Stimulated activated CD4-positive, alpha-beta T cell treated with anti-CD3 and anti-CD28 coated beads, Interleukin-4, amount 100 ng/mL, for 4 hours (primary cell): ENCODE data around the gene PIGN.
A peak's percentile ranks its signal among the peaks of the same experiment; 100 is the strongest.

Experiments
- DNase-seq, 2 experiments: peaks; one replicate each; pipeline ENCODE4 v3.0.0-alpha.2; 2020

PIGN gene

GRCh38 chr18:62186774-62187542, at the start of gene PIGN, which contains the start of gene RELCH:
TSS of gene PIGN (minus strand) at chr18:62187056. CDS start at chr18:62161353, 25,703 bp downstream.
TSS of gene RELCH (plus strand) at chr18:62187255. CDS start at chr18:62187506, 251 bp downstream.
- peak; percentile 84 to 96 for DNase-seq

- DNase-seq: no peak
Measured at GRCh38 chr18:62236252-62236651, 49.4 kb upstream of the PIGN start.

- DNase-seq: no peak
Measured at GRCh38 chr18:62226047-62226446, 39.2 kb upstream of the PIGN start.

DNA sequence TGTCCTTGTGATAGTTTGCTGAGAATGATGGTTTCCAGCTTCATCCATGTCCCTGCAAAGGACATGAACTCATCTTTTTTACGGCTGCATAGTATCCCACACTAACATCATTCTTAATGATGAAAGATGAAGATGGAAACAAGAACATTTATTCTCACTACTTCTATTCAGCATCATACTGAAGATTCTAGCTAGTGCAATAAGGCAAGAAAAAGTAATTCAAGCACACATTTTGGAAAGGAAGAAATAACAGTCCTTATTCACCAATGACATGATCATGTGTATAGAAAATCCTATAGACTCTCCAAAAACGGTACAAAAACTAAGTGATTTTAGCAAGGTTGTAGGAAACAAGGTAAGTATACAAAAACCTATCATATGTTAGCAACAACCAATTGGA, 37.4 kb upstream of the PIGN start:
- no peak for DNase-seq

DNA sequence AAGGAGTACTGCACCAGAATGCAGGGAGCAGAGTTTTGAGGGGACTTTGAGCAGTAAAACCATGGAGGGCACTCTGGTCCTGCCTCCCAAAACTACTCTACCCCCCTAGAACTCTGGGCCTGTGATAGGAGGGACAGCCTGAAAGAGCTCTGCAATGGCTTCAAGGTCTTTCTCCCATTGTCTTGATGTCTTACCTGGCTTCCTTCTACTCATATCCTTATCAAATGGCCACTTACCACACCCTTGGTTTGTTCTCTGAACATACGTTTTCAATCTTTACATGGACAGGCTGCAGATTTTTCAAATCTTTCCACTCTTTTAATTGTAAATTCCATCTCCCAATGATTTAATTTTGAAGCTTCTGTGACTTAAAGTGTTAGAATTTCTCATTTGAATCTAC, 27.9 kb upstream of the PIGN start:
- DNase-seq: no peak

- no peak for DNase-seq
Measured at GRCh38 chr18:62211325-62211828, 24.5 kb upstream of the PIGN start.

GRCh38 chr18:62210138-62210537, 23.3 kb upstream of the PIGN start:
- DNase-seq: no peak

DNA sequence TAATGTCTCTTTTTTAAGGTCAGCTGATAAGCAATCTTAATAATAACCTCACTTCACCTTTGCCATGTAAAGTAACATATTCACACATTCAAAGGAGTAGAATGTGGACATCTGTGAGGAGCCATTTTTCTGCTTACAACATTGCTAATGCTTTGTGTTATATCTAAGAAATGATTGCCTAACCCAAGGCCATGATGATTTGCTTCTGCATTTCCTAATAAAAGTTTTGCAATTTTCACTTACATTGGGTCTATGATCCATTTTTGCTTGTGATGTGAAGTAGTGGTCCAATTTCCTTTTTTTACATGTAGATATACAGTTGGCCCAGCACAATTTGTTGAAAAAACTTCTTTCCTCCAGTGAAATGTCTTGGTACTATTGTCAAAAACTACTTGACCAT, 22.2 kb upstream of the PIGN start:
- DNase-seq: no peak

- DNase-seq: no peak
Measured at GRCh38 chr18:62206593-62206992, 19.7 kb upstream of the PIGN start.

GRCh38 chr18:62205824-62206223, 19.0 kb upstream of the PIGN start:
- no peak for DNase-seq

DNA sequence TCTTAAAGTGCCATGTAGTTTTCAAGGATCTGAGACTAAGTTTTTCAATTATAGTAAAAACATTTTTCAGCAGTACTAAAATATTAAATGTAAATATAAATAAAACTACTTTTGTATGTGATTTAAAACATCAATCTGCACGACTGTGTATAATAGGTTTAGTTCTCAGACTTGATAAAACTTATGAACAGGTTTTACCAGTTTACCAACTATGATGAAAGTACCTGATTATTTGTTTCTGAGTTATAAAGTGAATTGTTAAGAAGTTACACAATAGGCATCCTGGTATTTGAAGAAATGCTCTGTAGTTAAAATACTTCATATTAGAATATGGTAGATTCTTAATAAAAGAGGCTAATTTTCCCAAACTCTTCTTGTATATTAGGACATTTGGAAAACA, 15.0 kb upstream of the PIGN start:
- DNase-seq: no peak

- no peak for DNase-seq
Measured at GRCh38 chr18:62200121-62200914, 13.5 kb upstream of the PIGN start.

DNA sequence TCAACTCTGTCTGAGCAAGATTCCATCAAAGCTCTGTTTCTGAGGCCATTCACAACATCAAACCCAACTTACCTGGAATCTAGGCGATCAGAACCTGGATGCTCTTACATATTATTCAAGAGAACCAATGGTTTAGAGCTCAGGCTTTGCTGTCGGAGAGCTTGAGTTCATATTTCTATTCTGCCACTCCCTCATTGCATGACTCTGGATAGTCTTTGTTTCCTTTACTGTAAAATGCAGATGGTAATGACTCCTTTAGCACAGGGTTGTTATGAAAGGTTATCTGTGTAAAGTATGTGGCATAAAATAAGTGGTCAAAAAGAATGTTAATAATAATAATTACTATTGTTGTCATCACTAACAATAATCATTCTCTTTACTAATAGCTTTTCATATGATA, 12.8 kb upstream of the PIGN start:
- no peak for DNase-seq

DNA sequence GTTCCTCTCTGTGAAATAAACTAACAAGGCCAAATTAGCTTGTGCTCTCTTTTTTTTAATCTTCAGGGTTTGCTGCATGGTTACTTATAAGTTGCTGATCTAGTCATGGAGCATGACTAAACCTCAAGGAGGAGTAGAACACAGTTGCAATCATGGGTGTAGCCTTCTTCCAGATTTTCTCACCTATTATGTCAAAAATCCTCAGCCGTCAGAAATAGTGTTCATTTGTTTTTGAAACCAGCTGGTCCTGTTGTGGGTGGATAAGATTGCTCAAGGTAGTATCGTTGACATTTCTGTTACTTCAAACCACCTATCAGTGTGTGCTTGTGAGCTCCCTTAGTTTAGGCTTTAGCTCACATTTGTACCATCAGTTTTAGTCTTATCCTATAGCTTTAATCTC, 11.4 kb upstream of the PIGN start:
- no peak for DNase-seq

DNA sequence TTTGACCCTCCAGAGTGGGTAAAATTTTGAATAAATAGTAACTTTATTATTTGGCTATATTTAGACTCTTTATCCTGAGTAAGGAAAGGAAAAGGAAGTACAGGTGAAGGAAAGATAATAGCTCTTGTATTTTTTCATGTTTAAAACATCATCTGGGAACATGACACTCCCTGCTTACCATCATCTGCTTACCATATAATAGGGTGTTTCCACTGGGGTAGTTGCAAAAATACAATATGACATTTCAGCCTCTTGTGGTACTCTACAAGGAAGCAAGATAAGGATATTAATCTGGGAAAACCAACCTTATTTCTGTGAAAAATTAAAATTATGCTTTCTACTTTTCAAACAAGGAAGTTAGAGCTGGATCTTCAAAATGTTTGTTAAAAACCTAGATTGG, 10.1 kb upstream of the PIGN start:
- DNase-seq: no peak

GRCh38 chr18:62196079-62196478, 9.2 kb upstream of the PIGN start:
- no peak for DNase-seq

DNA sequence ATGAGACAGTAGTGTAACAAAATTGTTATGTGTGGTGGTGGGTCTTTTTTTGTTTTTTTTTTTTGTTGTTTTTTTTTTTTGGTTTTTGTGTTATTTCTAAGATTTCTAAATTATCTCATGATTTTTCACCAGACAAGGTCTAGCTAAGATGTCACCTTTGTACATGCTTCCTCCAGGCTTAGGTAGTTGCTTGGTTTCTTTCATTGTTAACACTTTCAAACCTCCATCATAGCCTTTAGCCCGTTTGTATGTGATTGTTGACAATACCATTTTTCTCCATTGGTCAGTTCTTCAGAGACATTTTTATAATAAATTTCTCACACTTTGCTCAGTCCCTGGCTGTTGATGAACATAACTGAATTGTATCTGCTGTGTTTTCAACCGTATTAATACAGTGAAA, 2.4 kb upstream of the PIGN start:
- DNase-seq: no peak

DNA sequence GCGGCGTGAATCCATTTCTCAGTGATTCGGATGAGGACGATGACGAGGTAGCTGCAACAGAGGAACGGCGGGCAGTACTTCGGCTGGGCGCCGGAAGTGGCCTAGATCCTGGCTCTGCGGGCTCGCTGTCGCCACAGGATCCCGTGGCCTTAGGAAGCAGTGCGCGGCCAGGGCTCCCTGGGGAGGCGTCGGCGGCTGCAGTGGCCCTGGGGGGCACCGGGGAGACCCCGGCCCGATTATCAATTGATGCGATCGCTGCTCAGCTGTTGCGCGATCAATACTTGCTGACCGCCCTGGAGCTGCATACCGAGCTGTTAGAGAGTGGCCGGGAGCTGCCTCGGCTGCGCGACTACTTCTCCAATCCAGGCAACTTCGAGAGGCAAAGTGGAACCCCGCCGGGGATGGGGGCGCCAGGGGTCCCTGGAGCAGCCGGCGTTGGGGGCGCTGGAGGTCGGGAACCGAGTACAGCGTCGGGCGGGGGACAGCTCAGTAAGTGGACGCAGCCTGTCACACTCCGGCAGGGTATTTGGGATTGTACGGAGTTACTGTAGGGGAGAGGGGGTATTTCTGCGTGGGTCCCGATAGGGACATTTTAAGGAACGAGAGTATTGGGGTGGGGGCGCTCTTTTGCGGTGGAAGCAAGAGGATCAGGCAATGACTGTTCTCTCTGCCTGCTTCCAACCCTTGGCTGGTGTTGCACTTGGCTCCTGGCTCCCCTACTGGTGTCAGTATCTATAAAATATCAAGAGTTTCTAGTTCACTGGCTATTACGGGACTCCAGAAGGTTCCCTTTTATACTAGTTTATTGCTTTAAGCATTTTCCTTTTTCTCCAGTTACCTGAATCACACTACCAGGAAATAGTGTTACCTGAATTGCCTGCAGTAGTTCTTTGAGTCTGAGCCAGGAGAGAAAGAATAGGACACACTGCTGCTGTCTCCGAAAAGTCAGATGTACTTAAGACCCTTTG, 971 bp upstream of the PIGN start:
- DNase-seq: peak in 1 of 2 experiments; percentile 15

- DNase-seq: no peak
Measured at GRCh38 chr18:62186499-62186773, 420 bp downstream of the PIGN start.

DNA sequence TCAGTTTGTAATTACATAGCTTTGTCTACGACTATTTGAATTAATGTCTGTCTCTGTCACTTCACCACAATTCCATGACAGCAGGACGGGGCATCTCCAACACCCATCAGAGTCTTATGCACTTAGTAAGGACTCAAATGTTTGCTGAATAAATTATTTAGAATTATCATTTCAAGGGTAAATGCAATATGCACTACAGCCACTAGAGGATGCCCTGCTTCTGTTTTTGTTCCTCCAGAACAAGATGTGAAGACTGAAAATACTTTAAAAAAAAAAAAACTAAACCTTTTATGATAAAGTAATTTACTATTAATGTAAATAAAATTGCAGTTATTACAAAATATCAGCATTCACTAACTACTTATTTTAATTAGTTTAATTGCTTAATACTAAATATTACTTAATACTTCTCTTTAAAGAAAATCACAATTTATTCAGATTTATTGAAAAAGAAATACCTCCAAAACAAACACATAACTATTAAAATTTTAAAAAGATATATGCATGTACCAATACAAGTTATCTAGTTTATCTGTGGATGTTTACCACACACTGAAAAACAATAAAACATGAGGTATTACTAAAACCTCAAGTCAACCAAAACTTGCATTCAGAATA, 3.2 kb downstream of the PIGN start:
- peak in 1 of 2 experiments; percentile 4 for DNase-seq

DNA sequence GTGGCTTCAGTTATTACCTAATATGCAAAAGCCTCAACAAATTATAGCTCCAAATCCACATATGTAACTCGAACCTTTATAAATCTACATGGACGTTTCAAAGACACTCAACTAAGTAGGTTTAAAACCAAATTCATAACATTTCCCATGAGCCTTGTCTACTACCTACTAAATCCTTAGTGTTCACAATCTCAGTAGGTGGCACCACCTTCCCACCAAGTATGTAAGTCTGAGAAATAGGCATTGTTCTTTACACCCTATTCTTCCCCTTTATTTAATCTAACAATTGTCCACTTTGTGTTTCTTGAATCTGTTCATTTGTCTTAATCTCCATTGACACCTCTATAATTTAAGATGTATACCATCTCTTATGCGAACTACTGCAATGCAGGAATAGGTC, 4.6 kb downstream of the PIGN start:
- no peak for DNase-seq

- no peak for DNase-seq
Measured at GRCh38 chr18:62179213-62179612, 7.6 kb downstream of the PIGN start.

- DNase-seq: no peak
Measured at GRCh38 chr18:62177271-62177670, 9.6 kb downstream of the PIGN start.
